HG03159 (cell line): ENCODE data around the gene MID1IP1.

Source experiments
- ATAC-seq: cut with Tn5 transposase; IDR thresholded peaks from one replicate; pipeline ENCODE4 v1.9.1; 2021; ENCODE audit warnings: mild to moderate bottlenecking, moderate library complexity; ENCODE audit not compliant: unreplicated experiment

The MID1IP1 gene

DNA sequence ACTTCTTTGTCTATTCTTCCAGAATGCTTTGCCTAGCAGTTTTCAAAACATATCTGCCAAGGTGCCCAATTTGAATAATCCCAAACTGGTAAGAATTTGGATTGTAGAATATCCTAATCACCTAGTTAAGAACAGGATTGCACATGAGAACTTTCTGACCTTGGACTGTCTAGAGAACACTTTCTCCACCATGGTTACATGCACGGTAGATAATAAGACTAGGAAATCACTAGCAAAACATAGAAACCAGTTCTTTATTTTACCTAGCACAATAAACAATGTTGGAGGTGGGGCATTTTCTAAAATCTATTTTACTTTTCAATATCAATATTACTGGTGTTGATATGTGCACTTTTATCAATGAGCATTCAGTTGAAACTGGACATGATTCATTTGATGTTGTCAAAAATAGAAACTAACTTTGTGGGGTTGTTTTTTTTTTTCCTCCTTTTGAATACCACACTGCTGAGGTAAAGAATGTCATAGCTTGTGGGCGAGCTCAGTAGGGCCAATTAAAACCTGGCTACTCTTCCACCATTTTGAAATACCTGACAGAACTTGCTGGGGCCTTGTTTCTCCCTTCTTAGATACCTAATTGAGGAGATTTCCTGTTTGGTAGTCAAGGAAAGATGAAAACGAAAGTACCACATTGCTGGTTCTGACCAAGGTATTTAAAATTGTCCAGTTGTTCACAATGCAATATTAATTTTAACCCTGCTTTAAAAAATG is 10.4 kb downstream of the MID1IP1 start:
- ATAC-seq = no peak

DNA sequence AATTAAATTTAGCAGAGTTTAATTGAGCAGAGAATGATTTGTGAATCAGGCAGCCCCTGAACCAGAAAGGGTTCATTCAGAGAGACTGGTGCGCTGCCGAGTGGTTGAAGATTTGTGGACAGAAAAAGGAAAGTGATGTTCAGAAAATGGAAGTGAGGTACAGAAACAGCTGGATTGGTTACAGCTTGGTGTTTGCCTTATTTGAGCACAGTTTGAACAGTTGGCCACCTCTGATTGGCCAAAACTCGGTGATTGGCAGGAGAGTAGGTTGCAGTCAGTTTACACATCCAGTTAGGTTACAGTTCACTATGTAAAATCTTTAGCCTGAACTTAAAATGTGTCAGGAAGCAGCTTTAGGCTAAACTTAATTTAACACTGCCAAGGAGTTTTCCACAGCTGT is 14.9 kb downstream of the MID1IP1 start:
- ATAC-seq = no peak

GRCh38 chrX:38817004-38817703 is 15.9 kb downstream of the MID1IP1 start:
- ATAC-seq = no peak

GRCh38 chrX:38819163-38819562 is 17.9 kb downstream of the MID1IP1 start:
- no peak for ATAC-seq

DNA sequence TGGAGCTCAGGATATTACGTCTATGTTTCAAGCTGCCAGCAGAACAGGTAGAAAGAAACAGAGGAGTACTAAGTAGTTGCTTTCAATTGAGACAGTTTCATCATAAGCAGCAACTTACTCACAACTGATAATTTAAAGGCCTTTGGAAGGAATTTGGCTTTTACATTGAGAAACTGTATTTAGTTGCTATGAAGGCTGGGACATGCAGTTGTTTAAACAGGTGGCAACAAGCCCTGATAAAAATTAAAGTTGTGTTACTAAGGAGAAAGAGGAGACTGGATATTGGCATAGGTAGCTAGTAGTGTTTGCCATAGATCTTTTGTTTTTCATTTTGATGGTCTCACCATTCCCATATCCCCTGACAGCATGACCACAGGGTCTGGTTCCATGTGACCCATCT is 18.4 kb downstream of the MID1IP1 start:
- ATAC-seq = no peak

- no peak for ATAC-seq
These were observed 19.5 kb downstream of the MID1IP1 start for GRCh38 chrX:38820751-38821150.

DNA sequence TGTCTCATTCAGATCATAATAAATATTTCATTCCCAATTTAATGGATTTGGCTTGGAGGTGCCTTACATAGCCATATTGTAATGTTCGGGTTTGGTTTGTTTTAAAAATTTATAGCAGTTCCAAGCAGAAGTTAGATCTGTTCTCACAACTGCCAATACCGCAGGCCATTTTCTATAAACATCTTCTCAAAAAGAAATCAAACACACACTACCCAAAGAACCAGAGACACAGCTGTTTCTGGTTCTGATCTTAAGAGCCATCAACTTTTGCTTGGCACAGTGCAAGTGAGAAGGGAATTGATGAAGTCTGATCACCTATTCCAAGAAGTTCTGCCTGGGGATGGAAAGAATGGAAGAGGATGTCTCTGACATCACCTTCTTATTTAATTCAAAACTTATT is 22.9 kb downstream of the MID1IP1 start:
- ATAC-seq = no peak

- ATAC-seq = no peak
These were observed 30.7 kb downstream of the MID1IP1 start for GRCh38 chrX:38831949-38832348.

DNA sequence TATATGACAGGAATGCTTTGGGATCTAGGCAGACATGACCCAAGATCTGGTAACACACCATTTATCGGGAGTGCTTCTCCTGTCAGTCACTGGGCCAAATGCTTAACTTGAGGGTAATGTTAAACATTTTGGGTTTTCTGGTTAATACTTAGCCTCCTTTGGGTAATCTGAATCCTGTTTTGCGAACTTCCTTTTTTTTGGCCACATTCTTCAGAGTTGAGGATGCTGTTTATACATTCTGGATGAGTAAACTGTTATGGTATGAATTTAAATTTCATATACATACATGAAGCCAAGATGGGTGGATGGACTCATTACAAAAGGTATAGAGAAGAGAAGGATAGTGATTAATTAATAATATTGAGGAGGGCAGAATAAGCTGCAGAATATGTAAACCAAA is 36.1 kb downstream of the MID1IP1 start:
- ATAC-seq = no peak

DNA sequence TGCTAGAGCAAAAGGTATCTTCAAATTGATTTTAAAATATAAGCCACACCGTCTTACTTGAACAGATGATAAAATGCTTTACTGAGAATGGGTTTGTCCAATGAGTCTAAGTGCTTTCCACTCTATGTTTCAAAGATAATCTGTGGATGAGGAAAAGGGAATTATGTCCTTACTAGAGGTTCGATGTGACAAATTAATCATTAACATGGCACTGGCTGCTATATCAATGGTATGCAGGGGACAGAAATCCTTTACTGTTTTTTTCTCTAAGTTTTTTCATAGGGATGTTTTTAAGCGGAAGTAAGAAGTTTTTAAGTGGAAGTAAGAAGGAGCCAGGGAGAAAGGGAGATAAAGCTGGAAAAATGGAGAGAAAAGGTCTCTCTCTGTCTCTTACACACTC is 38.0 kb downstream of the MID1IP1 start:
- no peak for ATAC-seq

GRCh38 chrX:38839944-38840343 is 38.7 kb downstream of the MID1IP1 start:
- ATAC-seq = no peak

- no peak for ATAC-seq
These were observed 40.5 kb downstream of the MID1IP1 start for GRCh38 chrX:38841750-38842149.

- ATAC-seq = no peak
These were observed 44.2 kb downstream of the MID1IP1 start for GRCh38 chrX:38845426-38845825.

DNA sequence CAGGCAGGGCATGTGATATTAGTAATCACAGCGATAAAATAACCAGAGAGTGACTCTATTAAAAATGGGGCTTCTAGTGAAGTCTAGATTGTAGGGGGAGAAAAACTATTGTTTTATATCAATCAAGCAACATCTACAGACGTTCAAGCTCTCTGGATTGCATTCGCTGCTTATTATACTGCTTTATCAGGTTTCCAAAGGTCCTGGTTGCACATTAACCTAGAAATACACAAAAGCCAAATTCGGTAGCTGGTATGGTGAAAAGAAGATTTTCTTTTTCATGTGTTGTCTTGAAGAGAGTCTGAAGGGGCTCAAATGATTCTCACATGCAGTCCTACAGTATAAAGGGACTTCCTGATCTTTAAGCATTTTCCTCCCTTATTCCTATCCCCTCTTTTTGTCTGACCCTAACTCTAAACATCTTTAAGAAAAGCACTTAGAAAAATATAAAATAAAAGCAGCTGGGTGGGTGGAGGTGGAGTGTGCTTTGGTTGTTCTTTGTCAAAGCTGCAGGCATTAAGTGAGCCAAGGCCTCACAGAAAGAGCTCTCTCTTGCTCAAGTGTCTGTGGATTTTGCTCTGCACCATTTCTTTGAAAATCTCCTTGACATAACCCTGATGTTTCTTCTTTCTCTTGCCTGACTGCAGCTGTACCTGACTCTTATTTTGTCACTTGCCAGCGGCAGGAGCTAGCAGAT is 46.1 kb downstream of the MID1IP1 start:
- ATAC-seq = no peak

DNA sequence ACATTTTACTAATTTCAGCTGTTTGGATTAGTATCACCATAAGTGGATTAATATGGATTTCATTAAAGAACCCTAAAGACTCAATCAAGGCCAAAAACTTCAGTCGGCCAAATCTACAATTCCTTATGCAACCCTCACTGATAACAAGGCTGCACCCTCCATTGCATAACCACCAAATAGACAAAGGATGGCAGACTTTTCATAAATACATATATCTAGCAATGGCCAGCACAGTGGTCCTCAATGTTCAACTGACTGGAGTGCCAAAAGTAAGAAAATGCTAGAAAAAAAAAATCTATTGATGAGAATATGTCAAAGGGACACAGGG is 46.6 kb downstream of the MID1IP1 start:
- ATAC-seq = no peak

DNA sequence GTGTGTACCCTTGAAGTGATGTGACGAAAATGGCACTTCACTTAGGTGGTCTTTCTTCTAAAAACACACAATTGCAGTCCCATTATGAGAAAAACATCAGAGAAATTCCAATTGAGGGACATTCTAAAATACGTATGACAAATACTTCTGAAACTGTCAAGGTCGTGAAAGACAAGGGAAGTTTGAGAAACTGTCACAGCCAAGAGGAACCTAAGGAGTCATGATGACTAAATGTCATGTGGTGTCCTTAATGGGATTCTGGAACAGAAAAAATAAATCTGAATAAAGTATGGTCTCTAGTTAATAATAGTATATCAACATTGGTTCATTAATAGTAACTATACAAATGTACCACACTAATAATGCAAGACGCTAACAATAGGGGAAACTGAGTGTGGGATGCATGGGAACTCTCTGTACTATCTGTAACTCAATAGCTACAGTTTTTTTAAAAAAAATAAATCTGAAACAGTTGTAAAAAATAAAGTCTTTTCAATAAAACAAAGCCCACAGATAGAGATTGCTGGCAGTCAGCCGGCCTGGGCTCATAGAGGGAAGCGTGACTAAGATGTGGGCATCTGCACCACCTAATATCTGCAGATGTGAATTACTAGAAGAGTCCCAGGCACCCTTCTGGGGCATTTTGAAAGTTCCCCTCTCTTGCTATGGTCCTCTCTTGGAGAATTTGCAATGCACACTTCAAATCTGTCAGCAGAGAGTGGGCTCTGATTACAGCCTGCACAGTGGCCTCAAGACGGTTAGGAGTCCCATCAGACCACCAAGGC is 47.6 kb downstream of the MID1IP1 start:
- ATAC-seq = no peak

GRCh38 chrX:38850807-38851544 is 49.7 kb downstream of the MID1IP1 start:
- no peak for ATAC-seq

DNA sequence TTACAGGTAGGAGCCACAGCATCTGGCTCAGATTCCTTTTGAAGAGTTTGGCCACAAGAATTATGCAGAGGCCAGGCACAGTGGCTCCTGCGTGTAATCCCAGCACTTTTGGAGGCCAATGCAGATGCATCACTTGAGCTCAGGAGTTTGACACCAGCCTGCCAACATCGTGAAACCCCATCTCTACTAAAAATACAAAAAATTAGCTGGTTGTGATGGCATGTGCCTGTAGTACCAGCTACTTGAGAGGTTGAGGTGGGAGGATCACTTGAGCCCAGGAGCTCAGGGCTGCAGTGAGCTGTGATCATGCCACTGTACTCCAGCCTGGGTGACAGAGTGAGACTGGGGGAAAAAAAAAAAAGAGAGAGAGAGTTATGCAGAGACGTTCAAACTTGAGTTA is 53.0 kb downstream of the MID1IP1 start:
- no peak for ATAC-seq
